Ishikawa (cell line): ENCODE measurements around the gene CIITA.

Source experiments
- CEBPB ChIP-seq: IDR thresholded peaks from 2 replicates; pipeline ENCODE4 v1.6.1; 2012
- CREB1 ChIP-seq: IDR thresholded peaks from 2 replicates; pipeline ENCODE4 v1.6.1; 2012; ENCODE audit warnings: low read depth
- EGR1 ChIP-seq: IDR thresholded peaks from 2 replicates; pipeline ENCODE4 v1.6.1; 2012
- EP300 ChIP-seq: IDR thresholded peaks from 2 replicates; pipeline ENCODE4 v1.6.1; 2012; ENCODE audit warnings: borderline replicate concordance
- FOXM1 ChIP-seq: IDR thresholded peaks from 2 replicates; pipeline ENCODE4 v1.6.1; 2012; ENCODE audit warnings: low read depth, borderline replicate concordance
- MAX ChIP-seq: IDR thresholded peaks from 2 replicates; pipeline ENCODE4 v1.6.1; 2012
- NFIC ChIP-seq: IDR thresholded peaks from 2 replicates; pipeline ENCODE4 v1.6.1; 2012
- RAD21 ChIP-seq: IDR thresholded peaks from 2 replicates; pipeline ENCODE4 v1.6.1; 2012; ENCODE audit warnings: low read depth
- REST ChIP-seq: IDR thresholded peaks from 2 replicates; pipeline ENCODE4 v1.6.1; 2012; ENCODE audit warnings: low read depth, mild to moderate bottlenecking
- TAF1 ChIP-seq: IDR thresholded peaks from 2 replicates; pipeline ENCODE4 v1.6.1; 2012; ENCODE audit warnings: low read depth, mild to moderate bottlenecking
- TCF12 ChIP-seq: IDR thresholded peaks from 2 replicates; pipeline ENCODE4 v1.6.1; 2012; ENCODE audit warnings: low read depth
- TEAD4 ChIP-seq: IDR thresholded peaks from 2 replicates; pipeline ENCODE4 v1.6.1; 2012
- USF1 ChIP-seq: IDR thresholded peaks from 2 replicates; pipeline ENCODE4 v1.6.1; 2012
- YY1 ChIP-seq: IDR thresholded peaks from 2 replicates; pipeline ENCODE4 v1.6.1; 2012; ENCODE audit warnings: low read depth
- ZBTB7A ChIP-seq: IDR thresholded peaks from 2 replicates; pipeline ENCODE4 v1.6.1; 2012; ENCODE audit warnings: low read depth

Gene CIITA

GRCh38 chr16:10981697-10982216, 104.8 kb downstream of the CIITA start:
- TF ChIP-seq MAX (no peak), TEAD4 (no peak), FOXM1 (no peak), NFIC (no peak)

- TF ChIP-seq FOXM1, result no peak
- TF ChIP-seq CREB1, result no peak
- TF ChIP-seq USF1, result no peak
- no peak for TF ChIP-seq MAX
- no peak for TF ChIP-seq EP300
- no peak for TF ChIP-seq TAF1
Measured at GRCh38 chr16:10982465-10983150, 105.6 kb downstream of the CIITA start.

- no peak for TF ChIP-seq YY1
Measured at GRCh38 chr16:10983159-10983558, 106.2 kb downstream of the CIITA start.

- no peak for TF ChIP-seq EP300
- TF ChIP-seq RAD21, result no peak
- no peak for TF ChIP-seq CREB1
- TF ChIP-seq CEBPB, result no peak
- TF ChIP-seq FOXM1, result no peak
- TF ChIP-seq ZBTB7A, result no peak
- no peak for TF ChIP-seq TCF12
- TF ChIP-seq EGR1, result no peak
- no peak for TF ChIP-seq USF1
- no peak for TF ChIP-seq MAX
- TF ChIP-seq TEAD4, result no peak
- TF ChIP-seq TAF1, result no peak
- no peak for TF ChIP-seq REST
- no peak for TF ChIP-seq NFIC
- TF ChIP-seq YY1, result no peak
Measured at GRCh38 chr16:10984509-10984908, 107.5 kb downstream of the CIITA start.
